Dermis microvascular lymphatic vessel endothelial cell (primary cell): ENCODE data around the gene DUSP14. TPM values are rescaled to one million over a fixed set of nuclear protein-coding genes. Genes with fewer than 3 reads are reported as not detected.

Experiments used
- DNase-seq, 2 donors: peaks; one replicate each; pipeline versions ENCODE4 v3.0.0 to v3.0.0-alpha.2; 2010; ENCODE audit warnings: low read depth in 2 of 2
- total RNA-seq: library from RNA; depleted of rRNA; stranded (reverse); fragments of >200 nt; gene quantifications from 2 replicates; pipeline ENCODE4 v1.2.1, GENCODE V29; 2014

The DUSP14 gene
- total RNA-seq, 1 donor from 2014 or later: 21.1 TPM

- no peak for DNase-seq
These were observed 65.7 kb downstream of the DUSP14 start for GRCh38 chr17:37555386-37555785.

DNA sequence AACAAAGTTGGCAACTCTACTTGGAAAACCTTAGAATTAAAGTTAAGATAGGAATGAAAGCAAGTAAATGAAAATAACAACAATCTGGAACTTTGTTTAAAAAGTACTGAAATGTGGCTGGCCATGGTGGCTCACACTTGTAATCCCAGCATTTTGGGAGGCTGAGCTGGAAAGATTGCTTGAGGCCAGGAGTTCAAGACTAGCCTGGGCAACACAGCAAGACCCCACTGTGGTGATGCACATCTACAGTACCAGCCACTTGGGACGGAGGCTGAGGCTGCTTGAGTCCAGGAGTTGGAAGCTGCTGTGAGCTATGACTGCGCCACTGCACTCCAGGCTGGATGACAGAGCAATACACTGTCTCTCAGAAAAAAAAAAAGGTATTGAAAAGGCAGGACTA lies 67.8 kb downstream of the DUSP14 start:
- DNase-seq: no peak

GRCh38 chr17:37558299-37558698 lies 68.6 kb downstream of the DUSP14 start:
- DNase-seq: no peak

DNA sequence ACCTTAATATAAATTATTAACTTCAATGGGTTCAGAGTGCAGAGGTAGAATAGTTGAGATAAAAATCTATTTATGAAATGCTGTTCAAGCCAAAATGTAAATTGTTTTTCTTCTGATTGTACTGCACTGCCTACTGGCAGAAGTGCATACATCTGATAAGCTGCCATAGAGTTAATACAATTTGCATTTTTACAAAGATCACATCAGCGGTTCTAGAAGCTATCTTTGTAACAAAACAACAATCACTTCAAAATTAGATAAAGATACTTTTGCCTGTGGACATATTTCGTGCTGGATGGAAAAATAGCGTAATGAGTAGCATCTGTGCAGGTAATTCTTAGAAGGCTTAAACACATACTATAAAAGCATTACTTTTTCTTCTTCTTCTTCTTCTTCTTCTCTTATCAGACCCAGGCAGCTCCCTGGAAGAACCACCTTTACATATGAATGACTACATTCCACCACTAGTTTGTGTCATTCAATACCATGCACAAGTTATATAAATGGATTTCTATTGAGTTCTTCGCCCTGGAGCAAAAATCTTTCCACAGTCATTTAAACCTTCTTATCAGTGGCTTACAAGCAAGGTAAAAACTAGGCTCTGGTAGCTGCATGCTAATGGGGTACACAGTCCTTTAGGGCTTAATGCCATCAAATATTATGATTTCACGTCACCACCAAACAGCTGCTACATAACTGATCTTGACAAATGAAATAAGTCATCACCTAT lies 72.5 kb downstream of the DUSP14 start:
- DNase-seq: no peak

Other genes with a start within 250 kb of the DUSP14 start
- gene C17orf78, start 113.9 kb upstream of the DUSP14 start, total RNA-seq: not detected in 2 replicates
- 30.6 and 41.2 TPM in 2 replicates for gene ACACA, start 83.1 kb upstream of the DUSP14 start, total RNA-seq
- gene TADA2A, start 83.0 kb upstream of the DUSP14 start, total RNA-seq: 11.9 and 13.4 TPM in 2 replicates
- 12.6 and 17.7 TPM in 2 replicates for gene SYNRG, start 119.5 kb downstream of the DUSP14 start, total RNA-seq
- 21.8 and 23.0 TPM in 2 replicates for gene DDX52, start 153.6 kb downstream of the DUSP14 start, total RNA-seq